Adrenal gland (tissue), 12 donors: ENCODE results near the gene LGR5. TPM values are rescaled to one million over a fixed set of nuclear protein-coding genes. Genes with fewer than 3 reads are reported as not detected.

ENCODE experiments used
- DNase-seq, 7 donors: peaks; one replicate each; pipeline ENCODE4 v3.0.0-alpha.2; 2019 to 2020
- H3K27ac ChIP-seq, 5 donors: fragments of 200-600 bp; sonication (generic) in 4 of 5; 1 replicate in 3 of 5; 2 replicates in 2 of 5; pipeline versions ENCODE4 v1.5.1 to v1.8.0; 2016 to 2020; ENCODE audit warnings: mild to moderate bottlenecking in 1 of 5
- H3K27me3 ChIP-seq: fragments of 200-600 bp; 2 replicates; pipeline ENCODE4 v1.8.0; 2021
- H3K36me3 ChIP-seq, 2 donors: fragments of 200-600 bp; replicated peaks in 1 of 2; 1 replicate in 1 of 2; 2 replicates in 1 of 2; pipeline versions ENCODE4 v1.5.1 to v1.8.0; 2018 to 2022
- H3K4me1 ChIP-seq, 2 donors: fragments of 200-600 bp; replicated peaks in 1 of 2; 1 replicate in 1 of 2; 2 replicates in 1 of 2; pipeline versions ENCODE4 v1.5.1 to v1.8.0; 2018 to 2021
- H3K4me3 ChIP-seq, 4 donors: fragments of 200-600 bp; sonication (generic) in 3 of 4; one replicate each; pipeline ENCODE4 v1.5.1; 2016 to 2018
- H3K9me3 ChIP-seq, 3 donors: fragments of 200-600 bp; sonication (generic) in 1 of 3; replicated peaks in 1 of 3; 1 replicate in 2 of 3; 2 replicates in 1 of 3; pipeline versions ENCODE4 v1.5.1 to v1.8.0; 2016 to 2021
- CTCF ChIP-seq, 6 experiments: fragments of 450-650 bp in 4 of 6; fragments of 200-600 bp in 2 of 6; sonication (generic) in 1 of 6; IDR thresholded peaks; 1 replicate in 5 of 6; 2 replicates in 1 of 6; pipeline versions ENCODE4 v1.5.1 to v1.8.0; 2016 to 2021; ENCODE audit warnings: antibody characterized with exemption in 6 of 6, mild to moderate bottlenecking in 2 of 6, moderate library complexity in 1 of 6
- POLR2A ChIP-seq, 2 donors: fragments of 450-650 bp; IDR thresholded peaks; one replicate each; pipeline ENCODE4 v1.6.1; 2017; ENCODE audit warnings: antibody characterized with exemption in 2 of 2, mild to moderate bottlenecking in 2 of 2, moderate library complexity in 1 of 2
- WGBS, 4 donors: extraction: QIAGEN DNeasy Blood & Tissue Kit in 2 of 4; methylation state at CpG; one replicate each; pipeline versions ENCODE4 v1.1.5 to v1.1.7; 2013 to 2017; 5-methylcytosine and 5-hydroxymethylcytosine counted together
- intact Hi-C, 2 donors: fragments of 100-400 bp; cut with DNase I; formaldehyde crosslinking; loops; one replicate each; pipeline versions ENCODE4 v1.14.1 to v1.15.0; 2022 to 2023
- polyA plus RNA-seq, 3 donors: library from polyadenylated mRNA; stranded (reverse); fragments of 200-250 nt in 2 of 3; fragments of 350-450 nt in 1 of 3; fragmentation: Illumina TruSeq in 1 of 3; extraction: RNeasy Lipid Tissue Mini Kit (QIAGEN cat#74804) in 1 of 3; gene quantifications; one replicate each; pipeline ENCODE4 v1.2.3, GENCODE V29; 2013 to 2014
- total RNA-seq, 9 donors: library from RNA; depleted of rRNA in 4 of 9; stranded (reverse); fragments of >200 nt in 4 of 9; fragments of 120-200 nt in 1 of 9; fragmentation: NEBNext Ultra II Directional in 1 of 9; extraction: Animal tissue kit (Norgen Biotek cat#: 25700) in 1 of 9; gene quantifications; one replicate each; pipeline versions ENCODE4 v1.1.0 to v1.2.4, GENCODE V29; 2013 to 2023
- donor health status: healthy with polysubstance abuse.
- donor health status: Bipolar disorder and iron deficiency.
- donor health status: DM: yes; HTN: yes; CAD: no.
- donor health status: DM: no; HTN: no; CAD: no.
- donor health status: DM: no; HTN: no; CAD: no.
- donor health status: DM: yes; HTN: yes; CAD: no.

Gene LGR5
- total and polyA plus RNA-seq, 12 donors, result 0.39 to 6.1 (median 2.1) TPM

GRCh38 chr12:71417181-71417580 is 22.4 kb upstream of the LGR5 start:
- Histone ChIP-seq H3K27me3 (no peaks in the 10 kb centered on the region), H3K9me3 (no peaks in the 10 kb centered on the region), H3K4me3 (no peak overlapping the region), H3K36me3 (no peaks in the 10 kb centered on the region), H3K4me1 (no peaks in the 10 kb centered on the region), H3K27ac (no peak overlapping the region)
- WGBS, 4 donors, result 91 to 96% (median 94%) methylated on average over 3 of the region's 3 CpGs
- TF ChIP-seq CTCF (IDR thresholded peaks at IDR 0.05) (no peak), POLR2A (IDR thresholded peaks at IDR 0.05) (no peak)
- intact Hi-C loops, result loop anchor here (5.0 to 10.0 kb wide), 2 partner anchors 328 to 330 kb away; no protein-coding TSS in a partner anchor
- DNase-seq, result no peak

- no peaks in the 10 kb centered on the region for H3K4me1 ChIP-seq
- intact Hi-C loops, result no loop called here
- no peaks in the 10 kb centered on the region for H3K36me3 ChIP-seq
- 10 to 83% (median 76%) methylated on average over 1 to 2 of the region's 2 CpGs for WGBS, 4 donors
- no peak overlapping the region for H3K4me3 ChIP-seq
- no peaks in the 10 kb centered on the region for H3K27me3 ChIP-seq
- H3K27ac ChIP-seq, result no peak overlapping the region
- TF ChIP-seq POLR2A (IDR thresholded peaks at IDR 0.05) (no peak), CTCF (IDR thresholded peaks at IDR 0.05) (no peak)
- no peaks in the 10 kb centered on the region for H3K9me3 ChIP-seq
- no peak for DNase-seq
These were observed 18.7 kb upstream of the LGR5 start for GRCh38 chr12:71420775-71421406.

- 83 to 93% (median 88%) methylated on average over 4 of the region's 4 CpGs for WGBS, 4 donors
- no peak overlapping the region for H3K27ac ChIP-seq
- intact Hi-C loops, result no loop called here
These were observed 13.9 kb upstream of the LGR5 start for GRCh38 chr12:71425568-71426299.

More at GRCh38 chr12:71425568-71426299, 13.9 kb upstream of the LGR5 start:
- Histone ChIP-seq H3K27me3 (no peaks in the 10 kb centered on the region), H3K9me3 (no peaks in the 10 kb centered on the region), H3K4me1 (no peaks in the 10 kb centered on the region), H3K36me3 (no peaks in the 10 kb centered on the region), H3K4me3 (no peak overlapping the region)
- no peak for TF ChIP-seq POLR2A (IDR thresholded peaks at IDR 0.05)
- no peak for TF ChIP-seq CTCF (IDR thresholded peaks at IDR 0.05)
- no peak for DNase-seq
